ENCODE data around the gene TRUB2. TPM values are rescaled to one million over a fixed set of nuclear protein-coding genes. Genes with fewer than 3 reads are reported as not detected.

TRUB2 gene
- total and polyA plus RNA-seq, 2 of the 13 experiments (the other 11 are each of a cell fraction or from before 2014, with no cell fraction given) = 22.3 to 41.2 TPM

GRCh38 chr9:128361986-128362646 lies 39.9 kb upstream of the TRUB2 start (continued):
- TF ChIP-seq HNF1A (IDR thresholded peaks at IDR 0.05; ENCODE audit: low read depth) = no peak
- 0 out of 2 replicates have a peak, but pooled peaks have one; percentile 22 for TF ChIP-seq HNF1A (CRISPR knock-in tag; IDR thresholded peaks at IDR 0.05; ENCODE audit: borderline replicate concordance)
- no peak for TF ChIP-seq KLF6 (CRISPR knock-in tag; IDR thresholded peaks at IDR 0.05)
- TF ChIP-seq ZNF124 (CRISPR knock-in tag; IDR thresholded peaks at IDR 0.05) = peak; percentile 69; the same call in 1 of the 2 replicates
- TF ChIP-seq SRSF4 (IDR thresholded peaks at IDR 0.05; ENCODE audit: low read depth, low read length, poor library complexity, severe bottlenecking) = no peak
- TF ChIP-seq GLMP (CRISPR knock-in tag; IDR thresholded peaks at IDR 0.05; ENCODE audit: borderline replicate concordance) = no peak
- TF ChIP-seq STAG1 (CRISPR knock-in tag; IDR thresholded peaks at IDR 0.05) = peak; percentile 95
- TF ChIP-seq AKAP8 (CRISPR knock-in tag; IDR thresholded peaks at IDR 0.05) = peak; percentile 24; the same call in 1 of the 2 replicates
- peak; percentile 72 for TF ChIP-seq PHF5A (CRISPR knock-in tag; IDR thresholded peaks at IDR 0.05; ENCODE audit: low read depth, unreplicated experiment)
- peak; percentile 56 for TF ChIP-seq SALL1 (CRISPR knock-in tag; IDR thresholded peaks at IDR 0.05)
- peak; percentile 63; the same call in 1 of the 2 replicates for TF ChIP-seq ZNF350 (CRISPR knock-in tag; IDR thresholded peaks at IDR 0.05; ENCODE audit: borderline replicate concordance, low read depth)
- TF ChIP-seq ZNF292 (CRISPR knock-in tag; IDR thresholded peaks at IDR 0.05; ENCODE audit: borderline replicate concordance, low read depth) = peak; percentile 20; the same call in 1 of the 2 replicates
- peak; percentile 82; the same call in 1 of the 2 replicates for TF ChIP-seq SMAD3 (CRISPR knock-in tag; IDR thresholded peaks at IDR 0.05)
- TF ChIP-seq FOXP1 (IDR thresholded peaks at IDR 0.05) = no peak
- TF ChIP-seq FOXP1 (CRISPR knock-in tag; IDR thresholded peaks at IDR 0.05) = no peak
- TF ChIP-seq MXI1 (IDR thresholded peaks at IDR 0.05; ENCODE audit: borderline replicate concordance, low read depth, low read length) = peak; percentile 28; the same call in 2 of the 3 replicates
- TF ChIP-seq PATZ1 (CRISPR knock-in tag; IDR thresholded peaks at IDR 0.05) = peak; percentile 36; the same call in 1 of the 2 replicates
- no peak for TF ChIP-seq HNF4G (IDR thresholded peaks at IDR 0.05; ENCODE audit: borderline replicate concordance, low read depth, low read length)
- 0 out of 2 replicates have a peak, but pooled peaks have one; percentile 24 for TF ChIP-seq HNF4G (CRISPR knock-in tag; IDR thresholded peaks at IDR 0.05; ENCODE audit: borderline replicate concordance, low read depth)
- peak; percentile 30; the same call in 1 of the 2 replicates for TF ChIP-seq ETV5 (CRISPR knock-in tag; IDR thresholded peaks at IDR 0.05; ENCODE audit: borderline replicate concordance)
- TF ChIP-seq ZNF501 (CRISPR knock-in tag; IDR thresholded peaks at IDR 0.05) = 0 out of 2 replicates have a peak, but pooled peaks have one; percentile 35
- TF ChIP-seq SRY (CRISPR knock-in tag; IDR thresholded peaks at IDR 0.05) = 0 out of 2 replicates have a peak, but pooled peaks have one; percentile 18
- peak; percentile 25; the same call in 1 of the 2 replicates for TF ChIP-seq MXD3 (CRISPR knock-in tag; IDR thresholded peaks at IDR 0.05)
